Memory B cell (primary cell): ENCODE results near the gene CARD9.

ENCODE experiments used
- ATAC-seq: fragments of 150-1000 bp; cut with Tn5 transposase; 2 replicates; pipeline ENCODE4 v1.10.0; 2021; ENCODE audit warnings: low read depth, mild to moderate bottlenecking, moderate library complexity
- DNase-seq, 2 donors: peaks; one replicate each; pipeline ENCODE4 v3.0.0; 2022; ENCODE audit warnings: low spot score in 2 of 2
- H3K27ac Mint-ChIP-seq: one replicate; pipeline ENCODE4 v1.8.0; 2022; ENCODE audit warnings: mild to moderate bottlenecking, moderate library complexity, mixed read lengths
- H3K27me3 Mint-ChIP-seq: one replicate; pipeline ENCODE4 v1.8.0; 2022; ENCODE audit warnings: mixed read lengths
- H3K36me3 Mint-ChIP-seq: one replicate; pipeline ENCODE4 v1.8.0; 2022; ENCODE audit warnings: mild to moderate bottlenecking, mixed read lengths
- H3K4me1 Mint-ChIP-seq: one replicate; pipeline ENCODE4 v1.8.0; 2022; ENCODE audit warnings: mixed read lengths
- H3K4me3 Mint-ChIP-seq: one replicate; pipeline ENCODE4 v1.8.0; 2022; ENCODE audit warnings: mild to moderate bottlenecking, moderate library complexity, mixed read lengths
- H3K9me3 Mint-ChIP-seq: one replicate; pipeline ENCODE4 v1.8.0; 2022; ENCODE audit warnings: mixed read lengths

The CARD9 gene

DNA sequence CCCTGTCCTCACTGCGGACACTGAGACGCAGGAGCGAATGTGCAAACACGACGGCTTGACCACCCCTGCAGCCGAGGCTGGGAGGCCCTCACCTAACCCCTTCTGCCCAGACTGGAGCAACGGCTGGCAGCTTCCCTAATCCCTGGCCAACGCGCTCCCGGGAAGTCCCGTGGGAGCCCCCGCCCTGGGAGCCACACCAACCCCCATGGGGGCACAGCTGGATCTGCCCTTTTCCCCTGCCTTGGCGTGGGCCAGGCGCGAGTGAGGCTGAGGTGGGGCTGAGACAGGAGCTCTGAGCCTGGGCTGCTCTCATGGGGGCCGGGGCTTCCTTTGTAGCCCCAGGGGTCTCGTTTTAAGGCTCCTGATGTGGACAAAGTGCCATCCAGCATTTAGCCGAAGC lies 5.3 kb downstream of the CARD9 start:
- Mint-ChIP-seq H3K4me1 (peaks cover 10% of the 10 kb centered on the region), H3K9me3 (no peaks in the 10 kb centered on the region), H3K36me3 (no peaks in the 10 kb centered on the region)

DNA sequence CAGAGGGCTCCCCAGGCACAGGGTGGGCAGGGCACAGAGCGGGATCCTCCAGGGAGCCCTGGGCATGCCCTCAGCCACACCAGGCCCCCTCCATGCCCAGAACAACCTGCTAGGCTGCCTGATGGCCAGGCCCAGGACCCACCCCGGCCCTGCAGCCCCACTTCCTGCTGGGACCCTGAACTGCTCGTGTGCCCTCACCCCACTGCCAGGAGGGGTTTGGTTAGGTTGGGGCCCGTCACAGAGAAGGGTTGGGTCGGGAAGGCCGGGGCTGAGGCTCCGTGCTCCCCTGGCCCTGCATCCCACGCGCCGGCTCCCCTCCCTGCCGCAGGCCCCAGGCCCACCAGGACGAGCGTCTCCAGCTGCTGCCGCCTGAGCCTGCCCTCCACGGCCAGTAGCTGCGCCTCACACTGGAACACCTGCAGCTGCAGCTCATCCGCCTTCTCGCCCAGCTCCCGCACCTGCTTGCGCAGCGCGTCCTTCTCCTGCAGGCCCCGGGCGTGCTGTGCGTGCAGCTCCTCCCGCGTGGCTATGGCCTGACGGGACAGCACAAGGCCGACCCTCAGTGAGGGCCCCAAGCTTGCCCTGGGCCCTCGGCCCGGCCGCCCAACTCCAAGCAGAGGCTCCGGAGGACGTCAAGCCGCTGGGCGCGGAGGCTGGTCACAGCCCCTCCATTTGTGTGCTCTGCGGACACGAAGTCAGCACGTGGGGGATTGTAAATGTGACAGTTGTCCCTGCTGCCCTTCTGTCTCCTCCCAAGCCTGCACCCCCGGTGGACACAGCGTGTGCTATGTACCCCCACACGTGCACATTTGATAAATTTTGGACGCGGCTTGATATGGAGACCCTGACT lies 5.9 kb downstream of the CARD9 start:
- no peak overlapping the region for H3K27ac Mint-ChIP-seq
- no peak for ATAC-seq

More for the DNA sequence above, 5.3 kb downstream of the CARD9 start:
- Mint-ChIP-seq H3K27me3 (peaks cover 1% of the 10 kb centered on the region), H3K27ac (no peak overlapping the region), H3K4me3 (no peak overlapping the region)
- ATAC-seq, result no peak
- DNase-seq, result no peak

DNA sequence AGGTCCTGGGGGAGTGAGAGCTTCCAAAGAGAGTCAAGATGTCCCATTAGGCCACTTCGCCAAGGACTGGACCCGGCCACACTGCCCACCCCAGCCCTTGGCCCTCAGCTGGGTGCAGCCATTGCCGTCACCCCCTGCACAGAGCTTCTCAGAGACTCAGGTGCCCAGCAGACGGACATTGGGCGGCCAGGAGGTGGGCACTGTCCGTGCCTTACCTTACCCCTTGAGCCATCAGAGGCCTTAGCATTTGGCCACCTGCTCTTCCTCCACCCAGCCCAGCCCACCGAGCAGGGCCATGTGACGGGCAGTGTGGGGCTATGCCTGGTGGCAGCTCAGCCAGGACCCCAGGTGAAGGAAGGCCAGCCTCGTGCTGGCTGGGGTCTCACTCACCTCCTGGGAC lies 6.6 kb downstream of the CARD9 start:
- no peak for DNase-seq
- Mint-ChIP-seq H3K27ac (no peak overlapping the region), H3K36me3 (peaks cover 1% of the 10 kb centered on the region), H3K9me3 (no peaks in the 10 kb centered on the region), H3K4me1 (peaks cover 6% of the 10 kb centered on the region), H3K4me3 (no peak overlapping the region), H3K27me3 (peaks cover 1% of the 10 kb centered on the region)
- ATAC-seq, result no peak

More for the DNA sequence above, 5.9 kb downstream of the CARD9 start:
- no peak overlapping the region for H3K4me3 Mint-ChIP-seq
- peaks cover 1% of the 10 kb centered on the region for H3K27me3 Mint-ChIP-seq
- H3K4me1 Mint-ChIP-seq, result peaks cover 6% of the 10 kb centered on the region
- H3K9me3 Mint-ChIP-seq, result no peaks in the 10 kb centered on the region
- no peak for DNase-seq
- H3K36me3 Mint-ChIP-seq, result no peaks in the 10 kb centered on the region

DNA sequence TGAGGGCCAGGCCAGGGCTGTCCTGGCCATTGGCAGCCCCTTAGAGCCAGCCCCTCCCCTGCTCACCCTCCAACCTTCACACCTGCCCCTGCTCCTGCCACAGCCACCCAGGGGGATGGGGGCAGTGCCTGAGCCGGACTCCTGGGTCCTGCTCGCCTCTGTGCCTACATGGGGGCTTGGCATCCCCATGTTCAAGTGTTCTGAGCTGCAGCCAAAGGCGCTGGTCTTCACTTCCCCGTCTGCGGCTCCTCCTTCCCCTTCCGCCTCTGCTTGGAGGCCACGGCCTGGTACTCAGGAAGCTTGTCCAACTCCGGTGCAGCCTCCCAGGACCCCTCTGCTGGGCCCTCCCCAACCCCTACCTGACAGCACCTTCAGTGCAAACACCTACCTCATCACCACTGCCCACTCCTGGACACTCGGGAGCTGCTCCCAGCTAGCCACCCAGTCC lies 7.7 kb downstream of the CARD9 start:
- ATAC-seq (no peak), DNase-seq (no peak)
- Mint-ChIP-seq H3K36me3 (peaks cover 1% of the 10 kb centered on the region), H3K9me3 (no peaks in the 10 kb centered on the region), H3K4me3 (peak overlapping the region; percentile 21), H3K4me1 (peaks cover 6% of the 10 kb centered on the region), H3K27me3 (peaks cover 1% of the 10 kb centered on the region), H3K27ac (no peak overlapping the region)

DNA sequence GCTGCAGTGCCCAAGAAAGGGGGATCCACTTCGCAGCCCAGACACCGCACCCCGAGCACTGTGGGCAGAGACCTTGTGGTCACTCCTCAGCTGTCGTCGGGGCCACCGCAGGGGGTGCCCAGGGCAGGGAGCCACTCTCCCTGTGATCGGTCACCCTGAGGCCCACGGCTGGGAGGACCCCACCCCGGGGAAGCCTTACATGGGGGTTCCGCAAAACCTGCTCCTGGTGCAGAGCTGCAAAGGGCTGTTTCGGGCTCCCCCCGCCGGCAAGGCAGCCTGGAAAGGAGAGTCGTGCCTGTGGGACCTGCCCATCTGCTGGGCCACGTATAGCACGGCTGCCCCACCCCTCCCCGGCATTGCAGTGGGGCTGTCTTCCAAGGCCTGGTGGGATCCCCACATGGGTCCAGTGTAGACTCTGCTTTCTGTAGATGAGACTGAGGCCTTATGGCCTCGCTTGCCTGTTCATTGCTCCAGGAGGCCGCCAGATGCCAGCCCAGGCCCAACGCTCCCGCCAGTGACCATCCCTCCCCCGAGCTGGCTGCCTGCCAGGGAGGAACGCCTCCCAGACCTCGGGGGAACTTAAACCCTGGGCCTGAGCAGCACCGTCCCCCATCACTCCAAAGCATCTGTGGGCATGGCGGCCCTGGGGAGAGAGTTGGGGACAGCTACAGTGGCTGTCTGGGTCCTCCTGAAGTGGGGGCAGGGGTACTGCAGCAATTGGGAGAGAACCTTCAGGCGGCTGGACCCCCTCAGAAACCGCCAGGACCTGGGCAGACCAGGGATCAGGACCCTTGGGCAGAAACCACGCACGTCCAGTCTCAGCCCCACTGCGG lies 8.3 kb downstream of the CARD9 start:
- Mint-ChIP-seq H3K4me1 (peaks cover 6% of the 10 kb centered on the region), H3K27ac (no peak overlapping the region), H3K27me3 (peaks cover 1% of the 10 kb centered on the region), H3K4me3 (no peak overlapping the region), H3K36me3 (peaks cover 1% of the 10 kb centered on the region), H3K9me3 (no peaks in the 10 kb centered on the region)
- ATAC-seq (no peak), DNase-seq (no peak)

DNA sequence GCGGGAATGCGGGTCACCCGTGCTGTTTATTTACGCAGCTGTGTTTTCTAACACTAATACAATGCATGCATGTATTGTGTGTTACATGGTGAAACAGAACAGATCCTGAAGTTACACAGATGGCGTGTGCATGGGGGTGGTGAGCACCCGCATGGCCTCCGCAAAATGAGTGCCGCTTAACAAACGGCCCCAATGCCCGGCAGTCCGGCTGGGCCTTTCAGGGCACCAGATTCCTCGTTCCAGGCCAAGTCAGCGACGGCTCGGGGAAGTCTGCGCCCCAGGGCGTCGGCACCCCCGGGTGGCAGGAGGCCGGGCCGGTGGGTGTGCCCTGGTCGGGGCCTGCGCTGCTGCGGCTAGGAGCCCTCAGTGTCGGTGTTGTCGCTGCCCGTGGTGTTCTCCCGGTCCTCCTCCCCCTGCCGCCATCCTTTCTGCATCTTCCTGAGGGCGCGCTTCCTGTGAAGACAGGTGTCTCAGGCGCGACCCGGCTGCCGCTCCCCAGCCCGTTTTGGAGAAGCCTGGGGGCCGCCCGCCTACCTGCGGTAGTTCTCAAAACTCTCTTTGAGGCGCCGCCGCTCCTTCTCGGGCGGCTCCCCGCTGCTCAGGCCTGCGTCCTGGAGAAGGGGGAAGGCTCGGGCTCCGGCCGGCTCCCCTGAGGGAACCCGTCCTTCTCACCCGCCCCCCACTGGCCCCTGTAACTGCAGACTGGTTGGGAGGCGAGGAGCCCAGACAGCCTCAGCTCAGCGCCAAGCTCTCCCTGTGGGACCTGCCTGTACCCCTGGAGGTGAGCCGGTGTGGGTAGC lies 9.3 kb downstream of the CARD9 start:
- DNase-seq (no peak), ATAC-seq (no peak)
- Mint-ChIP-seq H3K27ac (no peak overlapping the region), H3K9me3 (no peaks in the 10 kb centered on the region), H3K4me3 (peak overlapping the region; percentile 64), H3K4me1 (peaks cover 6% of the 10 kb centered on the region), H3K36me3 (peaks cover 1% of the 10 kb centered on the region), H3K27me3 (peaks cover 1% of the 10 kb centered on the region)

DNA sequence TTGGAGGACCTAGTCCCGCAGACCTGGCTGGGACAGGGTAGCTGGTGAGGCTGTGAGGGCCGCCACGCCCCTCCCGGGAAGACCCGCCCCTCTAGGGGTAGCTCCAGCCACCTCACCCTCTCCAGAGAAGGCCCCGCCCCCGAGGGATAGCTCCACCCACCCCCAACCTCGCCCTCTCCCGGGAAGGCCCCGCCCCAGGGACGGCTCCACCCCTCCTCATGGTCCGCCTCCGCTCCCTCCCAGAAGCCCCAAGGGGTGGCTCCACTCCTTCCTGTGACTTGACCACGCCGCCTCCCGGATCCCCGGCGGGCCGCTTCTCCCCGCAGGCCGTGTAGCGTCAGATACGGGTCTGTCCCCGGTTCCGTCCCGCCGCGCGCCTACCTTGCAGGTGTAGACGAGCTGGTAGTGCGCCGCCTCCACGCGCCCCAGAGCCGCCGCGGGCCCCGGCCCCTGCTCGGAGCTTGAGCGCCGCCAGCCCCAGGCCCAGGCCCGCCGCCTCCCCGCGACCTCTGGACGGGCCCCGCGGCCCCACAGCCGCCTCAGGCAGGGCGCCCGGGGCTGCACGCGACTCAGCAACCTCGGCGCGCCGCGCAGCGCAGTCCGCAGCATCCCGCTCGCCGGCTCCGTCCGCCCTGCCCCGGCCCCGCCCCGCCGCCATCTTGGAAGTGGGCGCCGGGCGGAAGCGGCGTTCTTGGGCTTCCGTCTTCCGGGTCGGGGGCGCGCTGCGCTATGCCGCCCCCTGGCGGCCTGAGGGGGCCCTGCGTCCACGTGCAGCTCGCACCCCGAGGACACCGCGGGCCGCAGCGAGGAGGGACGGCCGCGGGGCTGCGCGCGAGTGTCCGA lies 10.1 kb downstream of the CARD9 start, which contains the start of gene DNLZ:
DNLZ (minus strand) TSS at position 639 of the 843 bp plus-strand sequence; CDS start at position 609, 30 bp downstream.
- DNase-seq, result peak; percentile 89 to 94
- H3K4me1 Mint-ChIP-seq, result peaks cover 6% of the 10 kb centered on the region
- ATAC-seq, result peak; percentile 80

DNA sequence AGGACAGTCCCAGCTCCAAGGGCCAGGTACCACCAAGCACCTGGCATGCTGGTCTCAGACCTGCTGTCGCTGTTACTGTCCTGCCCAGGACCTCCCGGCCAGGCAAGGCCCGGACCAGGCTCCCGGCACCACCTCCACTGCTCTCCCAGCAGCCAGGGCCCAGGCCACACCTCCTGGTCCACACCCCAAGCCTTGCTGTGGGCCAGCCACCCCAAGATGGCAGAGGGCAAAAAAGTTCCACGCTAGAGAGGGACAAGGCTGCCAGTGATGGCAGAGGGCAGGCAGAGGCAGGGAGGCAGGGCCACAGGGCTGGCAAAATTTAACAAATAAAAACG lies 11.1 kb downstream of the CARD9 start:
- Mint-ChIP-seq H3K9me3 (no peaks in the 10 kb centered on the region), H3K27me3 (no peaks in the 10 kb centered on the region), H3K4me1 (peaks cover 6% of the 10 kb centered on the region), H3K27ac (no peak overlapping the region), H3K4me3 (no peak overlapping the region), H3K36me3 (peaks cover 1% of the 10 kb centered on the region)
- ATAC-seq (no peak), DNase-seq (no peak)

More for the DNA sequence above, 10.1 kb downstream of the CARD9 start, which contains the start of gene DNLZ:
- Mint-ChIP-seq H3K27me3 (peaks cover 1% of the 10 kb centered on the region), H3K4me3 (peak within 1 kb of the TSS; percentile 89), H3K27ac (peak within 1 kb of the TSS; percentile 35), H3K36me3 (peaks cover 1% of the 10 kb centered on the region), H3K9me3 (no peaks in the 10 kb centered on the region)

DNA sequence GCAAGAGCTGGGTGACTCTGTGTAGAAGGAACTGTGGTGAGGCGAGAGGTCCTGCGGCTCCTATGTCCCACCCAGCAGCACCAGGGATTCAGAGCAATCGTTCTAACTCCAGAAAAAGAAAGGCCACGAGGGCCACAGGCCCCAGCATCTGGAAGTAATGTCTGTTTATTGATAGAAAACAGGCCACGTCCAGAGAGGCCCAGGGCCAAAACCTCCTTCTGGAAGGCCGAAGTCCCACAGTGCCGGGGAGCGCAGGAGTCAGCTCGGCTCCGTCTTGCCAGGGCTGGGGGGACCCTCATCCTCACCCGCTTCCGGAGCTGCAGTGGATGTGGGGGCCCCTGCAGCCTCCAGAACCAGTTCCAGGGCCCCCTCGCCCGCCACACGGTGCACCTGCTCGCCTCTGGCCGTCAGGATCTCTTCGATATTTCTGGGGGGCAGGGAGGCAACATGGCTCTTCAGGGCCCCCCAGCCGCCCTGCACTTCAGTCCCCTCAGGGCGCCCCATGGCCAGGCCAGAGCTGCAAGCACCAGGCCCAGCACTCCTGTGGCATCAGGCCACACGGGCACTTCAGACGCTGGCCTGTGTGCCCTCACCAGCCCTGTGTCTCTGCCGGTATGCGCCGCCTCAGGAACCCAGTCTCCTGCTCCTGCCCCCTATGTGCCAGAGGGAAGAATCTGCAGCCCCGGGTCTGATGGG lies 11.6 kb downstream of the CARD9 start:
- peaks cover 1% of the 10 kb centered on the region for H3K36me3 Mint-ChIP-seq
- no peak for ATAC-seq
- no peak for DNase-seq
- H3K27ac Mint-ChIP-seq, result no peak overlapping the region
- no peaks in the 10 kb centered on the region for H3K27me3 Mint-ChIP-seq
- H3K4me1 Mint-ChIP-seq, result peaks cover 6% of the 10 kb centered on the region
- H3K9me3 Mint-ChIP-seq, result no peaks in the 10 kb centered on the region
- H3K4me3 Mint-ChIP-seq, result no peak overlapping the region

DNA sequence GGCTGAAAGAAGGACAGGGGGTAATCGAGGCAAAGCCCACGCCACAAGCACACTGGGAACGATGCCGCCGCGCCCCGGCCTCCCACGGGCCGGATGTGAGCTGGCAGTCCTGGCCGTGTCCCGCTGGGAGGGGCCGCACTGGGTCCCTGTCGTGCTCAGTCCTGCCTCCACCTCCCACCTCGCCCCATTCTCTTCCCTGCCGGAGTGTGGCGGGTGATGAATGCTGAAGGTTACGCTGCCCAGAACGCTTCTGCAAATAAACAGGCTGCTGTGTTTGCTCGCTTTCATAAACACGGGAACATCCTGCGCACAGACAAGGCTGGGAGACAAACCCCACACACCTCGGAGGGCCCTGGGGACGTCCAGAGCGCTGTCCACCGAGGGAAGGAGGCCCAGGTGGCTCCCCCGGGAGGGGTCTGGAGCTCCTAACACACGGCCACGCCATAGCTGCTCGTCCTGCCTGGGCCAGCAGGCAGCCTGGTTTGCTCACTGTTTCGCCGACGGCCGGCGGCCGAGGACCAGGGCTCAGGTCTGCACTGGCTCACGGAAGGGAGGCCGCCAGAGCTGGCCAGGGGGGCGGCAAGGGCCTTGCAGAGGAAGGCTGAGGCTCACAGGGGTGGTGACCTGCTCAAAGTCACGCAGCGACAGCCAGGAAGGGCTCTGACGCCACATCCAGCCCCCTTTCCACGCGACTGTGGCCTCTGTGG lies 12.3 kb downstream of the CARD9 start:
- Mint-ChIP-seq H3K9me3 (no peaks in the 10 kb centered on the region), H3K27me3 (peaks cover 2% of the 10 kb centered on the region), H3K4me3 (no peak overlapping the region), H3K27ac (no peak overlapping the region), H3K36me3 (peaks cover 1% of the 10 kb centered on the region), H3K4me1 (peaks cover 6% of the 10 kb centered on the region)
- no peak for ATAC-seq
- no peak for DNase-seq

DNA sequence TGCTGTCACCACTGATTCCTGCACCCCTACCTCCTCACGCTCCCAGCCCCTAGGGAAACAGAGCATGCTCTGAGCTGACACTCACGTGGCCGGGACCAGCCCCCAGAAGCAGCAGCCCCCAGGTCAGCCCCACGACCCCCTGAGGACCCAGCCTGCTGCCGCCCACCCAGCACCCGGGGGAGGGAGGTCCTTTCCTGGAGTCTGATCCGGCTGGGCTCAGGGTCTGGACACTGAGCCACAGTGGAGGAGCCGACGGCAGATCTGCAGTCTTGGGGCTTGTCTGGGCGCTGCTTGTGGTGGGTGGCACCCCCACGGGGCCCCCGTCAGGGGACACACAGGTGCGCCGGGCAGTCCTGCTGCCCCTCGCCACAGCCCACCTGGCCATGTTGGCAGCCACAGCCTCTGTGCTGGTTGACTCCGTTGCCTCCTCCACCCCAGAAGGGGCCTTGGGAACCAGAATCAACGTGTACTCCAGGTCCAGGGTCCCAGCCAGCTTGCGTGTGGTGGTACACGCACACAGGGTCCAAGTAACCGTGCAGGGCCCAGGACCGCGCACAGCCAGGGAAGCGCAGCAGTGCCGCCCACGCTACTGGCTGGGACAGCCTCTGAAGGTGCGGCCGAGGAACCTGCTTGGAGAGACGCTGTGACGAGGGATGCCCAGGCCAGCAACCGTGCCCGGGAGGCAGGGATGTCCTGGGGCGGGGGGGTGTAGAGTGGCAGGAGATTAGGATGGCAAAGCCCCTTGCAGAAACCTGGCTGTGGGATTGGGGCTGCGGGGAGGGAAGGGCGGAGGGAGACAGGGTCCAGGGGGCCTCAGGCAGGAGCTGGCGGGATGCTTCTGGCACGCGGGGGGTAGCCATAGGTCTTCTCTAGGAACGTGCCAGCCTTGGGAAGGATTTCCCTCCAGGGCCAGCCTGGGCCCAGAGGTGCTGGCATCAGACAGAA lies 13.4 kb downstream of the CARD9 start:
- ATAC-seq (no peak), DNase-seq (no peak)
- Mint-ChIP-seq H3K4me1 (no peaks in the 10 kb centered on the region), H3K27me3 (peaks cover 2% of the 10 kb centered on the region), H3K27ac (no peak overlapping the region), H3K4me3 (no peak overlapping the region), H3K9me3 (no peaks in the 10 kb centered on the region), H3K36me3 (peaks cover 1% of the 10 kb centered on the region)
